Keratinocyte (primary cell): ENCODE results near the gene PGRMC2. TPM values are rescaled to one million over a fixed set of nuclear protein-coding genes. Genes with fewer than 3 reads are reported as not detected.

Experiments used
- DNase-seq: peaks from one replicate; pipeline ENCODE4 v3.0.0-alpha.2; 2011; ENCODE audit warnings: low read depth, missing footprints, low spot score
- FAIRE-seq: peaks from 2 replicates; lab custom pipeline; 2011; peaks lifted over from hg19 to GRCh38; lab: Jason Lieb, UNC
- H2AFZ ChIP-seq: 2 replicates; pipeline ENCODE4 v1.6.0; 2012; ENCODE audit warnings: low read length, control low read depth, inconsistent platforms; ENCODE audit not compliant: control insufficient read depth
- H3K27ac ChIP-seq: 2 replicates; pipeline ENCODE4 v1.5.1; 2011; ENCODE audit warnings: low read length; ENCODE audit not compliant: control insufficient read depth, insufficient read depth
- H3K27me3 ChIP-seq: 3 replicates; pipeline ENCODE4 v1.6.0; 2011; ENCODE audit warnings: low read length; ENCODE audit not compliant: control insufficient read depth, insufficient read depth; ENCODE audit errors: extremely low read depth
- H3K36me3 ChIP-seq, 2 experiments: 2 replicates in 1 of 2; 3 replicates in 1 of 2; pipeline ENCODE4 v1.5.1; 2011; ENCODE audit warnings: low read length in 2 of 2, mild to moderate bottlenecking in 1 of 2; ENCODE audit not compliant: control insufficient read depth in 2 of 2, insufficient read depth in 2 of 2; ENCODE audit errors: extremely low read depth in 1 of 2
- H3K4me1 ChIP-seq: 3 replicates; pipeline ENCODE4 v1.5.1; 2011; ENCODE audit warnings: low read length; ENCODE audit not compliant: control insufficient read depth, insufficient read depth; ENCODE audit errors: extremely low read depth
- H3K4me2 ChIP-seq: 3 replicates; pipeline ENCODE4 v1.6.0; 2011; ENCODE audit warnings: low read depth, low read length; ENCODE audit not compliant: control insufficient read depth, insufficient read depth; ENCODE audit errors: extremely low read depth
- H3K4me3 ChIP-seq, 3 experiments: fragments of 200-600 bp in 1 of 3; sonication (generic) in 1 of 3; 2 replicates in 2 of 3; 3 replicates in 1 of 3; pipeline ENCODE4 v1.5.1; 2011 to 2016; ENCODE audit warnings: low read length in 3 of 3, mild to moderate bottlenecking in 3 of 3, control low read depth in 2 of 3, inconsistent platforms in 1 of 3, low read depth in 1 of 3, mixed read lengths in 1 of 3, mixed run types in 1 of 3, moderate library complexity in 1 of 3; ENCODE audit not compliant: control insufficient read depth in 2 of 3, insufficient read depth in 2 of 3; ENCODE audit errors: extremely low read depth in 1 of 3
- H3K79me2 ChIP-seq: 2 replicates; pipeline ENCODE4 v1.6.0; 2012; ENCODE audit warnings: low read length; ENCODE audit not compliant: control insufficient read depth, insufficient read depth
- H3K9ac ChIP-seq: 3 replicates; pipeline ENCODE4 v1.6.0; 2011; ENCODE audit warnings: low read length; ENCODE audit not compliant: control insufficient read depth, insufficient read depth; ENCODE audit errors: extremely low read depth
- H3K9me1 ChIP-seq: 3 replicates; pipeline ENCODE4 v1.6.0; 2011; ENCODE audit warnings: low read length; ENCODE audit not compliant: control insufficient read depth, insufficient read depth; ENCODE audit errors: extremely low read depth
- H3K9me3 ChIP-seq: 2 replicates; pipeline ENCODE4 v1.5.1; 2012; ENCODE audit warnings: low read depth, low read length; ENCODE audit not compliant: control insufficient read depth
- H4K20me1 ChIP-seq: 3 replicates; pipeline ENCODE4 v1.6.0; 2011; ENCODE audit warnings: low read length; ENCODE audit not compliant: control insufficient read depth, insufficient read depth; ENCODE audit errors: extremely low read depth
- CTCF ChIP-seq, 3 experiments: IDR thresholded peaks in 1 of 3; conservative IDR thresholded peaks in 1 of 3; optimal IDR thresholded peaks in 1 of 3; 2 replicates in 2 of 3; 3 replicates in 1 of 3; pipeline versions ENCODE3 to v1.5.1; 2011; ENCODE audit warnings: low read length in 3 of 3, mild to moderate bottlenecking in 3 of 3, moderate library complexity in 2 of 3, control low read depth in 1 of 3, inconsistent platforms in 1 of 3; ENCODE audit not compliant: insufficient read depth in 2 of 3; ENCODE audit errors: extremely low read depth in 1 of 3
- EZH2 ChIP-seq: IDR thresholded peaks from one replicate; pipeline ENCODE4 v1.6.1; 2012; ENCODE audit warnings: inconsistent platforms, mild to moderate bottlenecking, low read length, moderate library complexity
- dilution Hi-C: fragments of 300-500 bp; cut with MboI; formaldehyde crosslinking; loops from one replicate; pipeline ENCODE4 v1.7.0; 2020; ENCODE audit warnings: low sequenced_read_pairs; ENCODE audit not compliant: extremely low pct_ligation_motif_present
- polyA plus RNA-seq, 5 experiments: library from polyadenylated mRNA; depleted of rRNA in 3 of 5; stranded (reverse) in 3 of 5; stranded (forward) in 1 of 5; unstranded in 1 of 5; fragments of >200 nt; gene quantifications; 1 replicate in 1 of 5; 2 replicates in 3 of 5; 3 replicates in 1 of 5; pipeline versions ENCODE4 v1.2.1 to v1.2.3, GENCODE V29; 2011 to 2012; ENCODE audit warnings: missing spikeins in 2 of 5, low read depth in 1 of 5, low replicate concordance in 1 of 5

Gene PGRMC2
- polyA plus RNA-seq, 1 donor (not counting 4 experiments of a cell fraction or from before 2014, with no cell fraction given) = 26.7 TPM

DNA sequence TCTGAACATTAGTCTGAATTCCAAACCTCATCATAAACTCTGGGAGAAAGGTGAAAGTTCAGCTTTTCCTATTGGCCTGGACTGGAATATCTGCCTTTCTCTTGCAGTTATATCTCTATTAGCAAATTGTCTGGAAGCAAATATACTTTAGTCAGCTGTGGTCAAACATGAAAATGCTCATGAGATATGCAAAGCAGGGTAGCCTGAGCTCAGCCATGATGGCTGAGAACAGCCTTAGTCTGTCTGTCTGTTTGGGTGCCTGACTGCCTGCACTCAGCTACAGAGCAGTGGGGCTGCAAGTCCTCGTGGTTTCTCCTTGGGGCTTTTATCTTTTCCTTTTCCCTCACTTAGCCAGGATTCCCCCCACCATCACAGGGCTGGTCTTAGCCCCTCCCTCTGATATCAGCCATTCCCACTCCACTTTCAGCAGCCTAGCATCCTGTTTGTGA is 19.5 kb upstream of the PGRMC2 start:
- no peak overlapping the region for H3K27ac ChIP-seq
- no peak for DNase-seq
- H3K79me2 ChIP-seq = no peaks in the 10 kb centered on the region
- TF ChIP-seq CTCF (optimal IDR thresholded peaks at IDR 0.05 in 1 of 3, IDR thresholded peaks at IDR 0.05 in 1 of 3, conservative IDR thresholded peaks at IDR 0.05 in 1 of 3; ENCODE audit: extremely low read depth in 1 of 3, insufficient read depth in 2 of 3, low read length in 3 of 3) = no peak
- no peak for TF ChIP-seq EZH2
- H4K20me1 ChIP-seq = no peaks in the 10 kb centered on the region
- no peaks in the 10 kb centered on the region for H3K27me3 ChIP-seq
- peaks cover 7% of the 10 kb centered on the region for H3K4me1 ChIP-seq
- no peak overlapping the region for H3K9ac ChIP-seq
- FAIRE-seq = no peak
- no peak overlapping the region for H3K4me2 ChIP-seq
- H3K4me3 ChIP-seq = no peak overlapping the region
- no peaks in the 10 kb centered on the region for H3K9me3 ChIP-seq
- dilution Hi-C loops = no loop called here
- H3K36me3 ChIP-seq = no peaks in the 10 kb centered on the region
- no peak overlapping the region for H2AFZ ChIP-seq
- no peaks in the 10 kb centered on the region for H3K9me1 ChIP-seq

DNA sequence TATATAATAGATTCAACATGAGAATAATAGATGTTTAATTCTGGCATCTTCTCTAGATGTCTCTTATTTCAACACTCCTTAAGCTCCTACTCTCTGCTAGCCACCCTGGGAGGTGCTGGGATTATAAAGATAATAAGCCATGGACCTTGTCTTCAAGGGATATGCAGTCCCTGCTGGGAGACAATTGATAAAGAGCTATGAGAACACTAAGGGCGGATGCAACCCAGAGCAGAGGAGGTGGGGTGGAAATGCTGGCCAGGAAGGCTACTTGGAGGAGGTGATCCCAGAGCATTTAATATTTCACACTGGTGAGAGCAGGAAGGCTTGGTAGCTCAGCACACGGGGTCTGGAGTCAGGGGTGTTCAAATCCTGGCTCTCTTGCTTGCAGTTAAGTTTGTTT is 18.3 kb upstream of the PGRMC2 start:
- Histone ChIP-seq H3K9me1 (no peaks in the 10 kb centered on the region), H3K27ac (no peak overlapping the region), H3K4me2 (no peak overlapping the region), H3K4me3 (no peak overlapping the region), H3K79me2 (no peaks in the 10 kb centered on the region), H4K20me1 (no peaks in the 10 kb centered on the region), H3K4me1 (no peaks in the 10 kb centered on the region), H3K27me3 (no peaks in the 10 kb centered on the region), H3K36me3 (no peaks in the 10 kb centered on the region), H2AFZ (no peak overlapping the region), H3K9ac (no peak overlapping the region), H3K9me3 (no peaks in the 10 kb centered on the region)
- TF ChIP-seq EZH2 = no peak
- no peak for TF ChIP-seq CTCF (optimal IDR thresholded peaks at IDR 0.05 in 1 of 3, IDR thresholded peaks at IDR 0.05 in 1 of 3, conservative IDR thresholded peaks at IDR 0.05 in 1 of 3; ENCODE audit: extremely low read depth in 1 of 3, insufficient read depth in 2 of 3, low read length in 3 of 3)
- DNase-seq = no peak
- dilution Hi-C loops = no loop called here
- no peak for FAIRE-seq
